Right atrium auricular region (tissue), 2 donors: ENCODE results near the gene LSP1. TPM values are rescaled to one million over a fixed set of nuclear protein-coding genes. Genes with fewer than 3 reads are reported as not detected.

Experiments
- DNase-seq: peaks from one replicate; pipeline ENCODE4 v3.0.0-alpha.2; 2019; ENCODE audit warnings: low spot score
- H3K27ac ChIP-seq, 2 donors: fragments of 200-600 bp; sonication (generic); 1 replicate in 1 of 2; 2 replicates in 1 of 2; pipeline ENCODE4 v1.5.1; 2016 to 2019
- H3K27me3 ChIP-seq, 2 donors: fragments of 200-600 bp; sonication (generic); one replicate each; pipeline versions ENCODE4 v1.5.1 to v1.6.0; 2017 to 2019
- H3K36me3 ChIP-seq: fragments of 200-600 bp; sonication (generic); one replicate; pipeline ENCODE4 v1.5.1; 2016
- H3K4me1 ChIP-seq, 2 donors: fragments of 200-600 bp; sonication (generic); one replicate each; pipeline versions ENCODE4 v1.5.1 to v1.6.0; 2017 to 2019
- H3K4me3 ChIP-seq, 2 donors: fragments of 200-600 bp; sonication (generic); 1 replicate in 1 of 2; 2 replicates in 1 of 2; pipeline ENCODE4 v1.5.1; 2017 to 2019; ENCODE audit warnings: mild to moderate bottlenecking in 1 of 2, moderate library complexity in 1 of 2
- H3K9me3 ChIP-seq, 2 donors: fragments of 200-600 bp; sonication (generic); one replicate each; pipeline ENCODE4 v1.5.1; 2019
- total RNA-seq, 2 donors: library from RNA; depleted of rRNA; stranded (reverse); fragments of >200 nt; gene quantifications; one replicate each; pipeline ENCODE4 v1.1.0, GENCODE V29; 2016
- TF ChIP-seq, protein P1 (sequence below), 2 donors: fragments of 200-600 bp; sonication (generic); IDR thresholded peaks; one replicate each; pipeline ENCODE4 v1.5.1; 2019; ENCODE audit warnings: antibody characterized with exemption in 2 of 2

Gene LSP1
- total RNA-seq, 2 donors from 2014 or later: 7.9 to 12.1 TPM

GRCh38 chr11:1879342-1879940 lies 26.6 kb downstream of the LSP1 start:
- no peak for DNase-seq
- H3K4me1 ChIP-seq: peaks cover 0 to 77% of the 10 kb centered on the region in 2 donors
- TF ChIP-seq, protein P1, sequence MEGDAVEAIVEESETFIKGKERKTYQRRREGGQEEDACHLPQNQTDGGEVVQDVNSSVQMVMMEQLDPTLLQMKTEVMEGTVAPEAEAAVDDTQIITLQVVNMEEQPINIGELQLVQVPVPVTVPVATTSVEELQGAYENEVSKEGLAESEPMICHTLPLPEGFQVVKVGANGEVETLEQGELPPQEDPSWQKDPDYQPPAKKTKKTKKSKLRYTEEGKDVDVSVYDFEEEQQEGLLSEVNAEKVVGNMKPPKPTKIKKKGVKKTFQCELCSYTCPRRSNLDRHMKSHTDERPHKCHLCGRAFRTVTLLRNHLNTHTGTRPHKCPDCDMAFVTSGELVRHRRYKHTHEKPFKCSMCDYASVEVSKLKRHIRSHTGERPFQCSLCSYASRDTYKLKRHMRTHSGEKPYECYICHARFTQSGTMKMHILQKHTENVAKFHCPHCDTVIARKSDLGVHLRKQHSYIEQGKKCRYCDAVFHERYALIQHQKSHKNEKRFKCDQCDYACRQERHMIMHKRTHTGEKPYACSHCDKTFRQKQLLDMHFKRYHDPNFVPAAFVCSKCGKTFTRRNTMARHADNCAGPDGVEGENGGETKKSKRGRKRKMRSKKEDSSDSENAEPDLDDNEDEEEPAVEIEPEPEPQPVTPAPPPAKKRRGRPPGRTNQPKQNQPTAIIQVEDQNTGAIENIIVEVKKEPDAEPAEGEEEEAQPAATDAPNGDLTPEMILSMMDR (IDR thresholded peaks at IDR 0.05): no peak
- no peaks in the 10 kb centered on the region for H3K9me3 ChIP-seq
- H3K4me3 ChIP-seq: no peak overlapping the region
- no peaks in the 10 kb centered on the region for H3K36me3 ChIP-seq
- no peaks in the 10 kb centered on the region for H3K27me3 ChIP-seq
- peak overlapping the region; percentile 91 to 95 for H3K27ac ChIP-seq

DNA sequence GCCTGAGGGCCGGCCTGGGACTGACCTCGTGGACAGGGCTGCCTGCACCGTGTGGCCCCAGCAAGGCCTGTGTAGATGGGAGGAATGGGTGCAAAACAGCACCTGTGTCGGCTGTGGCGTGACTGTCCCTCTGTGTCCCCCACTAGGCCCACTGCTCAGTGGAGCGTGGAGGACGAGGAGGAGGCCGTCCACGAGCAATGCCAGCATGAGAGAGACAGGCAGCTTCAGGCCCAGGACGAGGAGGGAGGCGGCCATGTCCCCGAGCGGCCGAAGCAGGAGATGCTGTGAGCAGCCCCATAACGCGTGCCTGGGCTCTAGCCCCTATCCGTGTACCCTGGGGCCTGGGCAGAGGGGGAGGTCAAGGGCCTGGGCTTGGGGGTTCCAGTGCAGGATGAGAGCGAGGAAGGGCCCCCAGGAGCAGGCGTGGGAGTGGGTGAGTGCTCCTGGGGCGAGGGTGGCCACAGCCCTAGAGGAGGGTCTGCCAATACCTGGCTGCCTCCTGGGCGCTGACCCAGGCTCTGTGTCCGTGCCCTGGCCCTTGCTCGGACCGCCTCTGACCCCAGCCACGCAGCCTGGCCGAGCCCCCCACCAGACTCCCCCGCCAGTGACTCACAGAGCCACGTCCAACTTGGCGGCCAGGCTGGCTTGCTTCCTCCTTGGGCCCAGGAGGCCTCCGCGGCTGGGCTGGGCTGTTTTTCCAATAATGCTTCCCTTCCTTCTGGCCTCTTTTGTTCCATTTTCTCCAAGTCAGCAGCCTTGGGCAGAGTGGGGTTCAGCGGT lies 27.2 kb downstream of the LSP1 start:
- Histone ChIP-seq H3K4me1 (peaks cover 0 to 73% of the 10 kb centered on the region in 2 donors), H3K27ac (peak overlapping the region; percentile 91 to 95), H3K27me3 (no peaks in the 10 kb centered on the region), H3K9me3 (no peaks in the 10 kb centered on the region), H3K36me3 (peaks cover 7% of the 10 kb centered on the region), H3K4me3 (no peak overlapping the region)
- peak; percentile 86 for DNase-seq
- TF ChIP-seq, protein P1 (IDR thresholded peaks at IDR 0.05): no peak

DNA sequence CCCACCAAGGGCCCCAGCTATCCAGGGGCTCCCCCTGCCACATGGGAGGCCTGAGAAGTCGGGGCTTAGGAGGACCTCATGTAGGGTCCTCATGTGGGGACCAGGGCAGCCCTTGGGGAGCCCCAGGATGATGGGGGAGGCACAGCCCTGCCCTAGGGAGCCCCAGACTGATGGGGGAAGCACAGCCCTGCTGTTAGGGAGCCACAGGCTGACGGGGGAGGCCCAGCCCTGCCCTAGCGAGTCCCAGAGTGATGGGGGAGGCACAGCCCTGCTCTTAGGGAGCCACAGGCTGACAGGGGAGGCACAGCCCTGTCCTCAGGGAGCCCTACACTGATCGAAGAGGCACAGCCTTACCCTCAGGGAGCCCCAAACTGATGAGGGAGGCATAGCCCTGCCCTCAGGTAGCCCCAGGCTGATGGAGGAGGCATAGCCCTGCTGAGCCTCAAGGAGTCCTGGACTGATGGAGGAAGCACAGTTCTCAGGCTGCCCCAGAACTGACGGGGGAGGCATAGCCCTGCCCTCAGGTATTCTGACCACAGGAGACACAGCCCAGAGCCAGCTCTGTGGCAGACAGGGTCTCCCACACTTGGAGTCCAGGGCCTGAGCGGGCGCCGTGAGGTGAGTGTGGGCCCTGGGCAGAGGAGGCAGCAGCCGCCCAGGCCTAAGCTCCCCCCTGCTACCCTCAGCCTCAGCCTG lies 28.0 kb downstream of the LSP1 start:
- no peaks in the 10 kb centered on the region for H3K9me3 ChIP-seq

DNA sequence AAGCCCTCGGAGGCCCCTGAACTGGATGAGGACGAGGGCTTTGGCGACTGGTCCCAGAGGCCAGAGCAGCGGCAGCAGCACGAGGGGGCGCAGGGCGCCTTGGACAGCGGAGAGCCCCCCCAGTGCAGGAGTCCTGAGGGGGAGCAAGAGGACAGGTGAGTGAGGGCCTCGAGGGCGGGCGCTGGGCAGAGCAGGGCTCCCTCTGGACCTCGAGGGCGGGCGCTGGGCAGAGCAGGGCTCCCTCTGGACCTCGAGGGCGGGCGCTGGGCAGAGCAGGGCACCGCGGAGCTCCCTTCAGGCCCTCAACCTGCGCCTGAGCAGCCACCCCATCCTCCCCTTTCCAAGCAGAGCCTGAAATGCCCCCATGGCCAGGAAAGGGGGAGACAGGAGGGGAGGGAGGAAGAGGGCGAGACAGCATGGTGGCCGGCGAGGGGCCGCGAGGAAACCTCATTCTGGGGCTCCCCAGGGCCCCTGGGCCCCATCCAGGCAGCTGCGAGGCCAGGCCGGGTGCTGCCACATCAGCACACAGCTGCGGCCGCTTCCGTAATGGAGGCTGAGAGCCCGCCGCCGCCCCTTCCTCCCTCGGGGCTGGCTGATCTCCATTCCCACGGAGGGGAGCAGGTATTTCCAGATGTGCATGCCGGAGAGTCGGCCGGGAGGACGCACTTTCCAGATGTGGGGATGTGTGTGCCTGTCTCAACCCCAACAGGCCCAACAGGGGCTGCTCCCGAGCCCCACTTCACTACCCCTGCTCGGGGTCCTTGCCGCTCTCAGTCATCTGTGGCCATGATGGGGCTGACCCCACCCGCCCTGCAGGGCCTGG lies 28.8 kb downstream of the LSP1 start:
- Histone ChIP-seq H3K36me3 (peaks cover 13% of the 10 kb centered on the region), H3K4me1 (peaks cover 0 to 58% of the 10 kb centered on the region in 2 donors), H3K4me3 (no peak overlapping the region), H3K9me3 (no peaks in the 10 kb centered on the region), H3K27me3 (no peaks in the 10 kb centered on the region), H3K27ac (peak overlapping the region; percentile 91 to 95)
- DNase-seq: no peak
- TF ChIP-seq, protein P1 (IDR thresholded peaks at IDR 0.05): no peak

More for the DNA sequence above, 28.0 kb downstream of the LSP1 start:
- no peak for DNase-seq
- H3K4me3 ChIP-seq: no peak overlapping the region
- peak overlapping the region; percentile 91 to 95 for H3K27ac ChIP-seq
- H3K36me3 ChIP-seq: peaks cover 13% of the 10 kb centered on the region
- H3K27me3 ChIP-seq: no peaks in the 10 kb centered on the region
- H3K4me1 ChIP-seq: peaks cover 0 to 65% of the 10 kb centered on the region in 2 donors
- TF ChIP-seq, protein P1 (IDR thresholded peaks at IDR 0.05): no peak
